ENCODE results near the gene RPTOR.

The RPTOR gene

DNA sequence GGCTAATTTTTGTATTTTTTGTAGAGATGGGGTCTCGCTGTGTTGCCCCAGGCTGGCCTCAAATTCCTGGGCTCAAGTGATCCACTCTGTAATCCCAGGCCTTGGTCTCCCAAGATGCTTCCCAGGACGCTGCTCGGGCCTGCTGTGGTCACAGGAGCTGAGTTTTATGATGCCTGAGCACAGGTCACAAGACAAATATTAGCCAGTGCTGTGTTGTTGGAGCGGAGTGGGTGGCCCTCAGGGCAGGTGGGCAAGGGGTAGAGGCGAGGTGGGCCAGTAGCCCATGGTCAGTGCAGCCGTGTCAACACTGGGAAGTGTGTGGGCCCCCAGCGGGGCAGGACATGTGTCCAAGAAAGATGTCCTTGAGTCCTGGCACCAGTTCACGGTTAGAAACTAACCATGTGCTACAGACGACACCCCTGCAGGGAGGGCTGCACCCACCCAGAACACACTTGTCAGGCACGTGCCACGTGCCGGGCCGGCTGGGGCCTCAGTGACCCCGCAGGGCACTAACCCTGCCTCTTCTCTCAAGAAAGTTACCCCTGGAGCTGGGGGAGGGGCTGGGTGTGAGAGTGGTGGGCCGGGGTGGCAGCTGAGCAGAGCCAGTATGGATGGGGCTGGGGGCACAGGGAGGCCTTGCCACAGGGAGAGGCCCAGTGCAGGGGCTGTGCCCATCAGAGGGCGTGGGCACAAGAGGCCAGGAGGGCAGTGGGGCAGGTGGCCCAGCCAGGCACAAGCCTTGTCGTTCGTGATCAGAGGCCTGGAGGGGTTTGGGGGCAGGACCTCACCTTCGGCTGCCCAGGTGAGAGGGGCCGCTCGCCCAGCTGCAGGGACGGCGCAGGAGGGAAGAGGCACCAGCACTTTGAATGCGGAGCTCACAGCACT is 343.9 kb downstream of the RPTOR start:
- no peak for DNase-seq

DNA sequence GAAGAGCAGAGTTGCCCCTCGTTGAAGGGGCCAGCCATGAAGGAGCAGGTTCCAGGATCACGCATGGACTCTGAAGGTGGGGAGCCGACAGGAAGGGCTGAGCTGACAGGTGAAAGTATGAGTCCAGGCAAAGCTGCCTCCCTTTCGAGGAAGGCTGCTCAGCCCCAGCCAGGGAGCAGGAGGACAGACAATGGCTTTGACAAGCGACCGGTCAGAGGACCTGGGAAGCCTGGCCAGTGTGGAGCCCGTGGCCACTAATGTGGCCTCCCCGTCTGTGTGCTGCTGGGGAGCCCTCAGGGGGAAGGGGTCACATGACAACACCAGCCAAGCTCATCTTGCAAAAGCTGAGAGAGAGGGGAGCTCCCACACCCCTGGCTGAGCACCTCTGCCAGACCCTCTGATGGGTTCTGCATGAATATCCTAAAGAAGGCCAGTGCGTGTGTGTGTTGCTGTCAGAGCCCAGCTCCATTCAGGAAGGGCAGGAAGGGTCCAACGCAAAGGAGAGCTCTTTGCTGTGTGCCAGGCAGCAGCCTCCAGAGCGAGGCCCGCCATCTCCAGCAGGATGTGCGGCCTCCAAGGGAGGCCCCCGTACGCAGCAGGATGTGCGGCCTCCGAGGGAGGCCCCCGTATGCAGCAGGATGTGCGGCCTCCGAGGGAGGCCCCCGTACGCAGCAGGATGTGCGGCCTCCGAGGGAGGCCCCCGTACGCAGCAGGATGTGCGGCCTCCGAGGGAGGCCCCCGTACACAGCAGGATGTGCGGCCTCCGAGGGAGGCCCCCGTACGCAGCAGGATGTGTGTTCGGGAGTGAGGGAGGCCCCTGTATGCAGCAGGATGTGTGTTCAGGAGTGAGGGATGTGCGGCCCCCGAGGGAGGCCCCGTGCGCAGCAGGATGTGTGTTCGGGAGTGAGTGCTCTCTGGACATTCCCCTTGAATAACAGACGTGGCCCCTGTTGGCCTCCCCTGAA is 344.9 kb downstream of the RPTOR start:
- peak; percentile 32 for DNase-seq

DNA sequence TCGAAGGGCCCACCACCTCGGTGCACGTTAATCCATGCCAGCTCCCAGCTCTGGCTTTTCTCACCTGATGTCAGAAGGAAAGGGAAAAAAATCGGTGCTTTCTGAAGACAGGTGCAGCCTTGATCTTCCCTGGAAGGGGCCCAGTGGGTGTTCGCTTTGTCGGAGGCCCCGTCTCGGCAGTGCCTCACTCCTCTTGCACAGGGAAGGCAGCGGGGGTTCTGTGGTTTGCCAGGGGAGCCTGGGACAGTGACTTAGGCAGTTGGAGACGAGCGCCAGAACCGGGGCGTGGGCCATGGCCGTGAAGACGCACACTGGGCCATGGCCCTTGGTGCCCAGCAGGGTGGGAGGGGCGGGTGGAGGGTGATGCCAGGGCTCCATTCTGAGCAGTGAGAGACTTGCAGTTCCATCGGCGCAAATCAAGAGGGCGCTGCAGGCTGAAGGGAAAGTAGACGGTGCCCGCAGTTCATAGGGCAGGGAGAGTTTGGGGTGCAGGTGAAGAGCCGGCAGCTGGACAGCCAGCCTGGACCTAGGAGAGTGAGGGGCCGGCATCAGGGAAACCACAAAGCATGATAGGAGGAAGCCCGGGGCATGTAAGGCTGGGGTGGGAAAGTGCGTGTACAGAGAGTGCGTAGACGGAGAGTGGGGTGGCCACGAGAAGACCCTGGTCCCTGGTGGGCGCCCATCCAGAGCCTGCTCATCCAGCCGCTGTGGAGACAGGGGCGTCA is 345.7 kb downstream of the RPTOR start:
- no peak for DNase-seq

DNA sequence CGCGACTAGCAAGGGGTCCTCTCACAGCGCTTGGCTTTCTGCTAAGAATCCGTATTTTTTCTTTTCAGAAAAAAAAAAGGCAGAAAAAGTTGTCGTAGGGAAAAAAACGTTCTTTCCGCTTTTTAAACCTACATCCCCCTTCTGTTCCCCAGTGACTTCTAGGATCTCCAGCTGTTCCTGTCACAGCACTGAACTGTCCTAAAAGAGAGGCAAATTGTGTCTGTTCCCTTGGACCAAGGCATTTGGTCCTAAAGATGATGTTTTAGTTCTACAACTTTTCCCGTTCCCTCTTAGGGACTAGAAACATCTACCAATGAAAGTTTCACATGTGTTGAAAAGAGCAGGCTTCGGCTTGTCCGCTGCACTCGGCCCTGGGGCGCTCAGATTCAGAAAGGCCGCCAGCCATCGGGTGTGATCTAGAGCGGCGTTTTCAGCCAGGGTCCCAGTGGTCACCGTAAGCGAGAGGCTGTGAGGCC is 346.3 kb downstream of the RPTOR start:
- no peak for DNase-seq

DNA sequence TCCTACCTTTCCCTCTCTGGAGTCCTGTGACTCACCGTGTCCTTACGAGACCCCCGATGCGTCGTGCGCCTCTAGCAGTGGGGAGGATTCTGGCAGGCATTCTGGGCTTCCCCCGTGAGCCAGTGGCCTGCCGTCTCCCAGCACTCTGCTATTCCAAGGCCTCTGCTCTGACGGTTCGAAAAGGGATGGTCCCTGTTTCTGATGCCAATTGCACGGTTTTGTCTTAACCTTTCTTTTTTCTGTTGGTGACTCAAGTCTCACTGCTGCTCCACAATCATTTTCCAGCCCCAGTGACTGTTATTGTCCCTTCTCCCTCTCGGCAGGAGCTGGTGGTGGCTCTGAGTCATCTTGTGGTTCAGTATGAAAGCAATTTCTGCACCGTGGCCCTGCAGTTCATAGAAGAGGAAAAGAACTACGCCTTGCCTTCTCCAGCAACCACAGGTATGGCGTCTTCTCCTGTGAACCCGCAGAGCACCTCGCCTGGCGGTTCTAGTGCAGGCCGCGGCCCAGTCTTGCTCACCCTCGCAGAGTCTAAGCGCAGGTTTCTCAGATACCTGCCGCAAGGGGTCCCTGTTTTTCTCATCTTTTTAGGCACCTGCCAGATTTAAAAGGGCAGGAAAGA is 346.9 kb downstream of the RPTOR start:
- DNase-seq = peak; percentile 70

DNA sequence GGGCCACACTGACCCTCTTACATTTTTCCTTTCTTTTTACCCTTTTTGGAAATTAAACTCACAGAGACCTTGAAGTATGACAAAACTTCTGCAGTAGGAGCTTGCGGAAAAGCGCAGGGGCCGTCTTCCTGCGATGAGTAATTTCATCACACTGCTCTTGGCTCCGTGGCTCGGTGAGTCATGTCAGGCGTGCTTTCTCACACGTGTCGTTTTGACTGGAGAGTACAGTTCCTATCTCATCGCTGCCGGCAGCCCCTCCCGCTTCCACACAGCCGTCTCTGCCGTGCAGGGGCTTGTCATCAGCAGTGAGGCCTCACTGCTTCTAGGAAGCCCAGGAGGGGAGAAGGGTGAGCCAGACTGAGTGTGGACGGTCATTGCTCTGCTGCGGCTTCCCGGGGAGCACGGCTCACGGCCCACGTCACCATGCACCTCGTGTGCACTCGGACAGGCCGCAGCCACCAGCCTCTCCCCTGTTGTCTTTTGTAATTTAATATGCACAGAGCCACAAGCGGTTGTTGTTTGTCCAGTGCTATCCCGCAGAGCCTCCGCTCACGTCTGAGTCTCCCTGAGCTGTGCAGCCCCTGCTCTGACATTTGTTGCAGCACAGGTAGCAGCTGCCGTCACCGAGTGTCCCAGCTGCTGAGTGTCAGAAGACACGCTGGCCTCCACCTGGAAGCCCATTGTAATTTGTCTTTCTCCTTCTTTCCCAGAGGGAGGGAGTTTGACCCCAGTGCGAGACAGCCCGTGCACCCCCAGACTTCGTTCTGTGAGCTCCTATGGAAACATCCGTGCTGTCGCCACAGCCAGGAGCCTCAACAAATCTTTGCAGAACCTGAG is 347.6 kb downstream of the RPTOR start:
- DNase-seq = peak; percentile 58

DNA sequence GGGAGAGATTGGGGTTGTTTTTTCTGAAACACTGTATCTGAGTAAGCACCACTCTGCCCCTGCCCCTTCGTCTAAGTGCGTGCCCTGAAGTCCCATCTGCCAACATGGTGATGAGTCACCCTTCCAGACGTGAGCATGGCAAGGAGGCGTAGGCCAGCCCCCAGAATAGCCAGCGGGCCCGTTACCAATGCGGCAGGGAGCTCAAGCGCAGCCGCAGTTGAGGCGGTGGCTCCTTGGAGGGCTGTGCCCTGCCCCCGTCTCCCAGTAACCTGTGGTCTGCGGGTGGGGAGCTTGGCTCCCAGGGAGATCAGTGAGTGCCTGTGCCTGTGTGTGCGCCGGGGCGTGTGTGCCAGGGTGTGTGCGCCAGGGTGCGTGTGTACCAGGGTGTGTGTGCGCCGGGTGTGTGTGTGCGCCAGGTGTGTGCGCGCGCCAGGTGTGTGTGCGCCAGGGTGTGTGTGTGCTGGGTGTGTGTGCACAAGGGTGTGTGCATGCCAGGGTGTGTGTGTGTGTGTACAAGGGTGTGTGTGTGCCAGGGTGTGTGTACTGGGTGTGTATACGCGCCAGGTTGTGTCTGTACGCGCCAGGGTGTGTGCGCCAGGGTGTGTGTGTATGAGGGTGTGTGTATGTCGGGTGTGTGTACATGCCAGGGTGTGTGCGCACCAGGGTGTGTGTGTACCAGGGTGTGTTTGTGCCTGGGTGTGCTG is 348.4 kb downstream of the RPTOR start:
- DNase-seq = no peak

DNA sequence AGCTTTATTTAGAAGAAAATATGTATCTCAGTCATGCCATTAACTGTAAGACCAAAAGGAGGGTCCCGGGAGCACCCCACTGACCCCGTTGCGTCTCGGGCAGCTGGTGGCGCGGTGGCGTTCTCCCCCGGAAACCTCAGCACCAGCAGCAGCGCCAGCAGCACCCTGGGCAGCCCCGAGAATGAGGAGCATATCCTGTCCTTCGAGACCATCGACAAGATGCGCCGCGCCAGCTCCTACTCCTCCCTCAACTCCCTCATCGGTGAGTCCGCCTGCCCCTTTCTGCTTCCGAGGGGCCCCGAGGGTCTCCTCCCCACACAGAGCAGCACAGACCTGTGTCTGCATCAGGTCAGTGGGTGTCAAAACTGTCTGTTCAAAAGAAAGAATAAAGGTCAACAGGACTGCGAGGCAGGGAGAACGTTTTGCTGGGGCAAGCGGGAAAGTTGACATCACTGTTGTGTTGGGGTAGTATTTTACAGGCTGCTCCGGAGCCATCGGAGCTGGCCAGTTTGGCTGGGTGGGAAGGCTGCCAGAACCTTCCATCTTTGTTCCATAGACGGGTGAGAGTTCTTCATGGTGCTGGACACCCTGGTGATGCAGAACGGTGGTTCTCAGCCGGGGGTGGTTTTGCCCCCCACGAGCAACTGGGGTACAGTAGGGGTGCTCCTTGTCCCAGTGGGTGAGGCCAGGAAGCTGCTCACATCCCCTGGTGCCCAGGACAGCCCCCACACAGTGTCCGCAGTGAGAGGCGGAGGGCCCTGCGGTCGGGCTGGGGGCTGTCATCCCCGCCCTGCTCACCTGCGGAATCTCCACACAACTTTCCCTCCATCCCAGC is 349.2 kb downstream of the RPTOR start:
- DNase-seq = no peak

DNA sequence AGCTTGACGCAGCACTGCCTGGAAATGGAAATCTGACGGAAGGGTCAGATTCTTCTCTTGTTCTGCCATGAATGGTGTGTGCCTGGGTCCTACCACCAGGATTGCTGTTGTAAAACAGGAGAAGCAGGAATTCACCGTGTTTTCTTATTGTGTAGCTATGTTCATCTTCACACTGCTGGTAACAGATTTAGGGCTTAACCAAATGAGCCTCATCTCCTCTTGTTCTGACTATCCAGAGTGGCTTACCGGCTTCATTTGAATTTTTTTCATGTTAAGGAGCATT is 349.7 kb downstream of the RPTOR start:
- DNase-seq = no peak

DNA sequence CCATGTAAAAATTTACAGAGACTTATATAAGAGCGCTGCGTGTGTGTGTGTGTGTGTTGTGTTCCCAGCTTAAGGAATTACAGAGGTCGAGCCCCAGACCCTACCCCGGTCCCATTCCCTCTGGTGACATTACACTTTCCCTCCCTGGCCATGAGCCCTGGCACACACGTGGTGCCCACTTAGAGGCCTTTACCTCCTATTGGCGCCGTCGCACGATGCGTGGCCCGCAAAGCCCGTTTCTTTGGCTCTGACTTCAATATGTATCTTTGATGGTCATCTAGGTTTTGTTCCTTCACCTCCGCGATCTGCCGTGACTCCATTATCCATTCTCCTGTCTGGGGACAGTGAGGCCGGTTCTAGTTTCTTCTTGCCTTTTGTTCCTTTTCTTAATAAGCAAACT is 350.1 kb downstream of the RPTOR start:
- no peak for DNase-seq

DNA sequence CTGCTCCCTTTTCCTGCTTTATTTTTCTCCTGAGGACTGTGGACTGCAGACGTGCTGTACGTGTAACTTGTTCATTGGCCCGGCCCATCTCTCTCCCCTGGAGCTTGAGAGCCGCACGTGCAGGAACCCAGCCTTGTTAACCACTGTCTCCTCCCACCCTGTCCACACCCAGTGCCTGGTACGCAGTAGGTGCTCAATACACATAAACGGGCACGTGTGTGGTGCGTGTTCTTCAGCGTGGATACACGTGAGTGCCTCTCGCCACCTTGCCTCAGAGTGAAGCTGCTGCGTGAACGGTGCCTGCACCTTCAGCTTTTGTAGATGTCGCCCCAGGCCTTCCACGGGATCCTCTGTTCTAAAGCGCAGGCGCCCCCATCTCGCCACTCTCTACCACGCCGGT is 350.7 kb downstream of the RPTOR start:
- no peak for DNase-seq

DNA sequence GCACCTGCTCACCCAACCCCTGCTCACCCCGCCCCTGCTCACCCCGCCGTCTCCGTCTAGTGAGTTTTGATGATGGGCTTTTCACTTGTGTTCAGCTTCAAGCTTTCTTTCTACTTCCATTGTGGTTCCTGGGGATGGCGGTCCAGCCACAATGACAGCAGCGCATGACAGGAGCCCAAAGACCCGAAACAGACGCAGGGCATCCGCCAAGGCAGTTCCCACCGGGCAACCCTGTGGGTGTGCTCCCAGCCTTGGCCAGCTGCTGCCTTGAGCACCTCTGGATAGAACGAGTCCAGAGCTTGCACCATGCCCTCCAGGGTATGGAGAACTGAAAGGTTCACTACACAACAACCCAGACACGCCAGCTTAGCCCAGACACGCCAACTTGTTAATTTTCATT is 354.1 kb downstream of the RPTOR start:
- no peak for DNase-seq

DNA sequence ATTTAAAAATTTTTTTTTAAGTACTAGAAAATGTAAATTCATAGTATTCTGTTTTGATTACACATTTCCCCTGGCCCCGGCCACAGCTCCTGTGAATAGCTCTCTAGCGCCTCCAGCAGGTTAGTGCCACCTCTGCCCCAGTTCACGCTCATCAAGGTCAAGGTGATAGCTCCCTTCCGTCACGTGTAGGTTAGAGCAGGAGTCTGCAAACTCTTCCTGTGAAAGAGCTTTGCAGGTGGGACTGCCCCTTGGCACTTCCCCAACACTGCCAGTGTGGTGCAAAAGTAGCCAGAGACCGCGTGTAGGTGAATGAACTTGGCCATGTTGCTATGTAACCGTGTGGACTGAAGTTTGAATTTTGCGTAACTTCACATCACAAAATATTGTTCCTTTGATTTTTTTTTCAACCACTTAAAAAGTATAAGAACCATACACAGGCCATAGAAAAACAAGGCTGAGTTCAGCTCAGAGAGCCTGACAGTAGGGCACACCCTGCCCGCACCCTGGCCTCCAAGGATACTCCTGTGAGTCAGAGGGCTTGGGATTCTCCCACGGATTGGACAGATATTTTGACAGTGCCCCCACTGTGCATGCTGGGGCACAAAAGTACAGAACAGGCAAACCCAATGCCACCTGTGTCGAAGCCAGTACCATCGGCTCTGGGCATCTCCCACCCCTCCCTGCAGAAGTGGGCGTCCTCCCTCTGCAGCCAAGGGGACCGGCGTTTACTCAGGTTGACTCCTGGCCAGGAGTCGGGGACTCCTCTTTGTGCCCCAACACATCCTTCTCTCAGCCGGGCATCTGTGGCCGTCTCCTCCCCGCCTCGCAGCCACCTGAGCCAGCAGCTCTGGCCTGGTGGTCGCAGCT is 355.0 kb downstream of the RPTOR start:
- peak; percentile 80 for DNase-seq

DNA sequence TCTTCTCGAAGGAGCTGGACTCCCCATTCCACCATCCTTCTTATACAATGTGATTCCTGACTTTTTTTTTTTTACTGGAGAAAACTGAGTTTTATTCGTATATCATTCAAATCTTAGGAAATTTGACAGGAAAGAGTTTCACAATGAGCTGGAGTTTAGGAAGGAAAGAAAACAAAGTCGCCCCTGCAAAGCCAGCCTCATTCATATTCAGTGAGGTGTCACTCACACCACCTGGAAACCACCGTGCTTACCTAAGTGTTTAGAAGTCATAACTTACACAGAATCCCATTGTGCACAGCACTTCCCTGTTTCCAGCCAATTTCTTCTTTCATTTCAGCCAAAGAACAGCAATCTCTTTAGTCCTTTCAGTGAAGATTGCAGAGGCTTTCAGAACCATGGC is 356.7 kb downstream of the RPTOR start:
- DNase-seq = no peak

DNA sequence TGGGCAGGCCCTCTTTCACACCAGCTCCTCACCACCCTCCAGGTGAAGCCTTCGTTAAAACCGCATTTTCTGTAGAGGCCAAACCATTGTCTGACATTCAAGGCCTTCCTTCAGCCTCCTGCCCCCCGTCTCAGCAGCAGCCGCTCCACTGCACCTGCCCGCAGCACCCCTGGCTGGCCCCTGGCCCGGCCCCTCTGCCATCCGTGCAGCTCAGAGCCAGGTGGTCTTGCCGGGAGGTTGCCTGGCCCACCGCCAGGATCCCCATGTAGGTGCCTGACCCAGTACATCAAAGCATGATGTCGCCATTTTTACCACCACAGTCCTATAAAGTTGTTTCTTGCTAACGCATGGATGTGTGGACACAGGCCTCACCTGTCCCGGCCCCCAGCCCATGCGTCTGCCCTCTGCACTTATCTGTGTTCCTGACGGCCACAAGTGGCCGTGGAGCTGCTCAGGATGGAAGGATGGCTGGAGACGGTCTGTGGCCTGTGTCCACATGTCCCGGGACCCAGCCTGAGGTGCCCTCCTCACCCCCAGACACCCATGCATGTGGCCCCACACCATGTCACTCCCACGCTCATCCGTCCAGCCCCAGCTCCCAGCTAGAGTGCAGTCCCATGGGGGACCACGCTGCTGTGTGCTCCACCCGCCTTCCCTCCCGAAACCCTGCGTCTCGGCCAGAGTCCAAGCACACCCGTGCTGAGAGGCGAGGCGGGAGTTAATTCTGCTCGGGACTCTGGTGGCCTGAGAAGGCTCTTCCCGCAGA is 357.7 kb downstream of the RPTOR start:
- no peak for DNase-seq

DNA sequence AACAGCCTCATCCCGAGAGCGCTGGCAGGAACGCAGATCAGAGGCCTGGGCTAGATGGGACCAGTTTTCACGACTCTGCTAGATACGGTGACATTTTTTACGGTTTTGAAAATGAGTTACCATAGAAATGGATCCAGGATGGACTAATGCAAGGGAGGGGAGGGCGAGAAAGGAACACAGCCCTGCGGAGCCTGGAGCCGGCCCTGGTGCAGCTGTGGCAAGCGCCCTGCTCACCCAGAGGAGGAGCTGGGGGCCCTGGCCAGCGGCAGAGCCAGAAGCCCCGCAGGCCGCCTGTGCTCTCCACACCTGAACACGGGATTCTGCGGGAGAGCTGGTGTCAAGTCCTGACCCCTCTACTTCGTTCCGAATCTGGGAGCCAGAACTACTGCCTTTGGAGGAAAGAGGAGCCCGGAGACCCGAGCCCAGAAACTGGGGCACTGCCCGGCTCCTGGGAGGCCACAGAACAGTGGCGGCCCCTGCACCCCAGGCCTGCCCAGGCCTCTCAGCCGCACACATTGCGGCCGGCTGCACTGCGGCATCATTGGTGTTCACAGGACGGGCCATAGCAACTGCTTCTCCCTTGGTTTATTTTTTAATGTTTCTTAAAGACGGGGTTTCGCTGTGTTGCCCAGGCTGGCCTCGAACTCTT is 358.4 kb downstream of the RPTOR start:
- DNase-seq = no peak

DNA sequence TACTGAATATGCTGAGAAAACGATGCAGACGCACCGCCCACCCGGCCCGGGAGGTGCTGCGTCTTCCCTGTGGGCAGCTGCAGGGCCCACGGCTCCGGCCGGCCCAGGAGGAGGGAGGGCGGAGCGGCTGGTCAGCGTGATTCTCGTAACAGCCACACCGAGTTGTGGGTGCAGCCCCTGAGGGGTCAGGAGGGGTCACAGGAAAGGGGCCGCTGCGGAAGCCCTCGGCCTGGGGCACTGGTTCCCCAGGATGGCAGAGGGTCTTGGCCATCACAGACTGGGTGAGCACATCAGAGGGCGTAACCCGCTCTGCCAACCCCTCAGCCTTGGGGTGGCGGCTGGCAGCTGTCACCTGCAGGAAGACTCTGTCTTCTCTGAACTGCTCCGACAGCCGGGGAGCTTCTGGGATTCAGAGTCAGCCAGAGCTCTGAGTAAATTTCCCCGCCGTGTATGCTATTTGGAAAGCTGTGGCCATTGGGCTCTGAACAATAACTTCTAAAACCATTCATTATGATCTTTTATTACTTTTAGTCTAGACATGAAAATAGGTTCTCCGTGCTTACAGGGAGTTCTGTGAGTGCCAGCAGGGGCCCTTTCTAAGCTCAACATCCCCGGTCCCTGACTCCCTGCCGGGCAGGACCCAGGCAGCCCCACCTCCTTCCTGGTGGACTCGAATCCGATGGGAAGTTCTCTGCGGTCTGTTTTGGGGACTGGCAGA is 359.6 kb downstream of the RPTOR start:
- DNase-seq = no peak

Measured in CD4-positive, alpha-beta T cell treated with Interleukin-21 for 1 hour (primary cell).